Measurements from ENCODE around the gene MIEF2.
"Not testable (repeated sequence)": the region's sequence is repeated elsewhere in the genome, so short reads cannot be mapped to it uniquely, and the experiment has no call there.

Gene MIEF2

DNA sequence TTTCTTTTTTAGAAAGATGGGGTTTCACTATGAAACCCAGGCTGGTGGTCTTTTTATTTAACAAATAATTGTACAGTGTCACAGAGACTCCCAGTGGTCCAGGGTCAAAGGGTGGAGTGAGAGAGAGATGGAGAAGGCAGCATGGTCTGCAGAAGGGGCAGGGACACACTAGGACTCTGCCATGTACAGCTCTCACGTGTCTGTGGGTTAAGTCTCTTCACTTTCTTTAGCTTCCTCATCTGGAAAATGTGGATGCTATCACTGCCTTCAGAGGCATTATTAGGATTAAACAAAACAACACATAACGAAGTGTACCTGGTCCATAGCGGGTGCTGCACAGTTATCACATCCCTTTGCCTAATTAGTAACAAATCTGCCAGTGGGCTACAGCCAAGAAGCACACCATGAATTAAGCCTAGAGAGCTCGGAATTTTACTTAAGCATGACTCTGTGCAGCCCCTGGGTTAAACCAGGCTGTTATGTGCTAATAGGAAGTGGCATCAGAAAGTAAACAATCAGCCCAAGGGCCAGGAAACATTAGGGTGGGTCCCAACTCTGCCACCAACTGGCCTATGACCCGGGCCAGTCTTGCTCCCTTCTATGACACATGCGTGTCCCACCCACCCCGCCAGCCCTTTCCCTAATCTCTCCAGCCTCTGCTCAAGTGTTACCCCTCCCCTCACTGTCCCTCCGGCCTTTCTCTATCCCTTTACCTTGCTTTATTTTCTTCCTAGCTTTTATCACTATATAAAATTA, 40.4 kb downstream of the MIEF2 start:
- DNase-seq: no peak

DNA sequence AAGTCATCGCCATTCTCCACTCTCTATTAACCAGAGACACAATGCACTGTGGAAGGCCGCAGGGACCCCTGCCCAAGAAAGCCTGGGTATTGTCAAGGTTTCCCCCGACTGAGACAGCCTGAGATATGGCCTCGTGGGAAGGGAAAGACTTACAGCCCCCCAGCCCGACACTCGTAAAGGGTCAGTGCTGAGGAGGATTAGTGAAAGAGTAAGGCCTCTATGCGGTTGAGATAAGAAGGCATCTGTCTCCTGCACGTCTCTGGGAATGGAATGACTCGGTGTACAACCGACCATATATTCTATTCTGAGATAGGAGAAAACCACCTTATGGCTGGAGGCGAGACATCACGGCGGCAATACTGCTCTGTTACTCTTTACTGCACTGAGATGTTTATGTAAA, 42.7 kb downstream of the MIEF2 start:
- not testable (repeated sequence) for DNase-seq

DNA sequence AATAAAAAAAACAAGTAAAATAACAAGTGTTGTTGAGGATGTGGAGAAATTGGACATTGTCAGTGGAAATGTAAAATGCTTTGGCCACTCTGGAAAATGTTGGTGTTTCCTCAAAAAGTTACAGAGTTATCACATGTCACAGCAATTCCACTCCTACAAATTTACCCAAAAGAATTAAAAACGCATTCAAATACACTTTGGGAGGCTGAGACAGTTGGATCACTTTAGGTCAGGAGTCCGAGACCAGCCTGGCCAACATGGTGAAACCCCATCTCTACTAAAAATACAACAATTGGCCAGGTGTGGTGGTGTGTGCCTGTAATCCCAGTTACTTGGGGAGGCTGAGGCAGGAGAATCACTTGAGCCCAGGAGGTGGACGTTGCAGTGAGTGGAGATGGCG, 48.7 kb downstream of the MIEF2 start:
- no peak for DNase-seq

DNA sequence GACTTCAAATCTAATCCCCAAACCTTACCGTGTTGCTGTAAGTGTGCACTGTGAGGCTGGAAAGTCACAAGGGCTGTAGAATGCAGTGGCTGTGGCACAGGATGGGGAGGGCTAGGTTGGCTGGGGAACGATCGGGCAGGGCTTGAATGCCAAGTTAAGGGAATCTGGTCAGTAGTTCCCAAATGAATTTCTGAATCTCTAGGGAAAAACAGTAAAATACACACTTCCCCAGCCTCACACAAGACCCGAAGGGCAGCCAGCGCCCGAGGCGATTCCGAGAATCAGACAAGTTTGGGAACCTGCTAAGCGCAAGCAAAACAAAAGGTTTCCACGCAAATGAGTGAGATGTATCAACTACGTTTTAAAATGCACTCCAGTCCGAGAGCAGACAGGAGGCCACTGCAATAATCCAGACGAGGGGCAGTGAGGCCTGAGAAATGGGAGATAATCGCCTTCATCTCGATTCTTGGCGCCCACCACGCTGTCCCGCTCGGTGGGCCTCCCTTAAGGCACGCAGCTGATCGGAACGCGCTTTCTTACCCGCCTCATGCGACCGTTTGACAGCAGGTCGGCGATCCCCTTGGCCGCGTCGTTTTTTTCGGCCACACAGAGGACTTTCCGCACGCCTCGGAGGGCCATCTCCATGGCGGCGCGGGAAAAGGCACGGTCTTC, 53.7 kb downstream of the MIEF2 start:
- DNase-seq: no peak

DNA sequence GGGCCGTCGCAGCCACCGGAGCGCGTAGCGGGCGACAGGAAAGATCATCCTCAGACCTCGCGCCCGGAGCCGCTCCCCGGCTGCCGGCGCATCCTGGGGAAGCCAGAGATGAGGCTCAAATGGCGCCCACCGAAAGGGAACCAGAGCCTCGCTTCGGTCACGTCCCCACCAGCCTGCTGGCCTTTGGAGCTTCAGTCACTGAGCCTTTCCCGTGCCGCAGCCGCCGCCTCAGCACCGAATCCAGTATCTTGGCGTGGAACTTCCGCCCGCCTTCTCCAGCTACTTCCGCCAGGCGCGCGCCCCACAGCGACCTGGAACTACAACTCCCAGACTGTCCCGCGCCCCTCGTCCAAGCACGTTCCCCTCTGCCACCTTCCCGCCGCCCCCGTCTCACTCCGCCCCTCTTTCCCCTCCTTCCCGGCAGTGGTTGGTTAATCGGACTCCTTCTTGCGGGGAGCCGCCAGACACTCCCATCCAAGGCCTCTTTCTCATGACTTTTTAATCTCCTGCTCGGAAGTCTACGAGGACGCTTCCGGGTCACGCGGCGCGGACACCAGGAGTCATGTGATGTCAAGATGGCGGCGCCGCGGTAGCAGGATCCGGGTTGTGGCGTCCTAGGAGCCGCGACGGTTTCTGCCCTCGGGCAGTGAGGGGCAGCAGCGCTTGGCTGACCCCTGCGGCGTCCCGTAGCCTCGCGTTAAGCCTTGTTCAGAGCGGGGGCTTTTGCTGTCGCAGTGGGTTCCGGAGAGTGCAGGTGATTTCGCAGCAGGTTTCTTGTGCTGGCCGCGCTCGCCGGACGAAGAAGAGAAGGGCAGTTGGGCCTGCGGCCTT, 54.5 kb downstream of the MIEF2 start, which contains the start of the genes SMCR8 and TOP3A:
SMCR8 (plus strand) TSS at position 563 of the 831 bp plus-strand sequence. CDS start 497 bp downstream, outside the sequence.
TOP3A (minus strand) TSS at position 264 of the 831 bp plus-strand sequence; CDS start at position 48, 216 bp downstream.
- DNase-seq: peak; percentile 95

DNA sequence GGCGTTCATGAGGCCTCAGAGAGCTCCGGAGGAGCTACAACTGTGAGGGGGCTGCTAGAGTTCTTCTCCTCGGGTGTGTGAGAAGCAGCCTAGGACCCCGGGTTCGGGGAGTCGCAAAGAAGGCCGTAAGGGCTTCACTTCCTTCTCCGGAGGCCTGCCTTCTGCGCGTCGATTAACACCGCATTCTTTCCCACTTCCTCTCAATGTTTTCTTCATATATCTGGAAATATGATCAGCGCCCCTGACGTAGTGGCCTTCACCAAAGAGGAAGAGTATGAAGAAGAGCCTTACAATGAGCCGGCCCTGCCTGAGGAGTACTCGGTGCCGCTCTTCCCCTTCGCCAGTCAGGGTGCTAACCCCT, 55.1 kb downstream of the MIEF2 start:
- no peak for DNase-seq

GRCh38 chr17:18315961-18316360, 55.5 kb downstream of the MIEF2 start:
- DNase-seq: no peak
